Heart right ventricle (tissue), 16 donors: ENCODE measurements around the gene MKS1. TPM values are rescaled to one million over a fixed set of nuclear protein-coding genes. Genes with fewer than 3 reads are reported as not detected.

Experiments
- ATAC-seq, 8 donors: fragments of 200-7000 bp; cut with Tn5 transposase; one replicate each; pipeline ENCODE4 v1.9.1; 2020; ENCODE audit warnings: mild to moderate bottlenecking in 8 of 8, moderate library complexity in 8 of 8, moderate number of reproducible peaks in 1 of 8
- DNase-seq, 2 donors: peaks; one replicate each; pipeline ENCODE4 v3.0.0-alpha.2; 2020
- H3K27ac ChIP-seq, 10 donors: fragments of 200-600 bp; sonication (generic) in 2 of 10; one replicate each; pipeline versions ENCODE4 v1.5.0 to v1.8.0; 2020 to 2022; ENCODE audit warnings: mild to moderate bottlenecking in 3 of 10
- H3K27me3 ChIP-seq, 7 donors: fragments of 200-600 bp; one replicate each; pipeline ENCODE4 v1.8.0; 2021 to 2022; ENCODE audit warnings: mild to moderate bottlenecking in 2 of 7
- H3K36me3 ChIP-seq, 9 donors: fragments of 200-600 bp; sonication (generic) in 1 of 9; one replicate each; pipeline versions ENCODE4 v1.5.0 to v1.8.0; 2020 to 2022; ENCODE audit warnings: mild to moderate bottlenecking in 2 of 9
- H3K4me1 ChIP-seq, 9 donors: fragments of 200-600 bp; sonication (generic) in 1 of 9; one replicate each; pipeline versions ENCODE4 v1.5.0 to v1.8.0; 2020 to 2022; ENCODE audit warnings: mild to moderate bottlenecking in 4 of 9
- H3K4me3 ChIP-seq, 10 donors: fragments of 200-600 bp; sonication (generic) in 2 of 10; one replicate each; pipeline versions ENCODE4 v1.5.0 to v1.8.0; 2020 to 2022; ENCODE audit warnings: mild to moderate bottlenecking in 7 of 10, moderate library complexity in 2 of 10
- H3K9me3 ChIP-seq, 11 donors: fragments of 200-600 bp in 10 of 11; sonication (generic) in 2 of 11; one replicate each; pipeline versions ENCODE4 v1.5.0 to v1.8.0; 2013 to 2022; ENCODE audit warnings: mild to moderate bottlenecking in 2 of 11, control low read depth in 1 of 11, moderate library complexity in 1 of 11
- CTCF ChIP-seq, 9 donors: fragments of 200-600 bp; sonication (generic) in 2 of 9; IDR thresholded peaks; one replicate each; pipeline versions ENCODE4 v1.5.0 to v1.8.0; 2021 to 2022; ENCODE audit warnings: antibody characterized with exemption in 9 of 9, mild to moderate bottlenecking in 5 of 9, moderate library complexity in 1 of 9
- WGBS, 2 donors: extraction: QIAGEN DNeasy Blood & Tissue Kit; methylation state at CpG; one replicate each; pipeline ENCODE4 v1.1.7; 2013; ENCODE audit warnings: inconsistent platforms in 1 of 2; 5-methylcytosine and 5-hydroxymethylcytosine counted together
- intact Hi-C, 10 donors: fragments of 100-400 bp; cut with DNase I; formaldehyde crosslinking; loops; one replicate each; pipeline versions ENCODE4 v1.11.1 to v1.14.2; 2022
- polyA plus RNA-seq, 2 donors: library from polyadenylated mRNA; stranded (reverse); fragments of 200-250 nt; gene quantifications; one replicate each; pipeline ENCODE4 v1.2.3, GENCODE V29; 2013
- total RNA-seq, 10 donors: library from RNA; stranded (reverse); fragmentation: NEBNext Ultra II Directional in 3 of 10; extraction: Animal tissue kit (Norgen Biotek cat#: 25700) in 3 of 10; gene quantifications; one replicate each; pipeline versions ENCODE4 v1.2.1 to v1.2.4, GENCODE V29; 2021 to 2023
- donor health status: Arrhythmogenic right ventricular cardiomyopathy.
- donor health status: ischemic (EF 13 %, LVEDD 7.1; RV severe dilation, severe dysfunction).
- donor health status: healthy with polysubstance abuse.
- donor health status: DM: no; HTN: yes; CAD: no.
- donor health status: DM: no; HTN: no; CAD: no.
- donor health status: ischemic (EF 25% LVEDD 6.9; RV normal size, moderate dysfunction).
- donor health status: ischemic (EF 25% LVEDD 5.7; RV mildly dilated, moderate dysfunction).
- donor health status: healthy.
- donor health status: DM: yes; HTN: yes; CAD: no.
- donor health status: Ischemic cardiomyopathy.
- donor health status: ischemic (EF 35%, LVEDD 5.7; RV mildly dilated, moderate dysfunction).
- donor health status: nonischemic (EF 11% LVEDD 7.7; RV severe dilation, severe dysfunction).
- donor health status: DM: yes; HTN: yes; CAD: no.
- donor health status: PGD.
- donor health status: ischemic (EF 29% LVEDD 5.4; RV normal size, mild dysfunction).
- donor health status: nonischemic (EF 23%, LVEDD 6.1; RV moderate dilation, normal function).

The MKS1 gene
- total and polyA plus RNA-seq, 12 donors: 5.3 to 12.9 (median 9.2) TPM

DNA sequence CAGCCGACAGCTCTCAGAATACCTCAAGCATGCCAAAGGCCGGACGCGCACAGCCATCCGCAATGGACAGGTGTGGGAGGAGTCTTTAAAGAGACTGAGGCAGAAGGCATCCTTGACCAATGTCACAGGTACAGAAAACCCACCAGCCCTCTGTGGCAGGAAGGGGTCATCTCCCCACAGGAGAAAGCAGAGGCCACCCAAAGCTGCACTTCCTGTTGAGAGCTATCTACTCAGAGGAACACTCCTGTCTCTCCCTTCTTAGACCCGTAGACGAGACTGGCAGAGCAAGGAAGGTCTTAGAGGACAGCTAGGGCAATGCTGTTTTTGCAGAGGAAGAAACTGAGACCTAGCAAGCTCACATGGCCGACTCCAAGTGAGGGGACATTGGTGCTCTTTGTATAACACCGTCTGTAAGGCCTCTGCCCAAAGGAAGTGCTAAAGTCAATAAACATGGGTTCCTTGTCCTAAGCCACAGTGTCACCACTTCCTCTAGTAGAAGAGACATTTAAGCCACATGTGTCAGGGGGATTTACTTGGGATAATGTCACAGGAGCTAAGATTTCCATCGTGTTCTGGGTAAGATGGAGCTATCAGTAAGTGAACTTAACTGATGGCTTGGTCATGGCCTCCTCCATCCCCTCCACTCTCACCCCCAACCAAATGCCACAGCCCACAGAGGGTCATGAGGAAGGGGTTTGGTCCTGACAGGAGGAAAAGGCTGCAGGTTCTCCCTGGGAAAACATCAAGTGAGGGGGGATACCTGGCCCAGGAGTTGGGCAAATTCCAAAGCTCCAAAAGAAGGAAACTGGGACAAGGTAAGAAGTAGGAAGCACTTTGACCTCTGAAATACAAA is 28.7 kb upstream of the MKS1 start:
- ATAC-seq (no peak), DNase-seq (no peak)
- 70 to 75% methylated on average over 10 of the region's 10 CpGs for WGBS, 2 donors
- Histone ChIP-seq H3K36me3 (no peaks in the 10 kb centered on the region), H3K9me3 (no peaks in the 10 kb centered on the region), H3K27ac (no peak overlapping the region), H3K27me3 (peaks cover 0 to 84% (median 62%) of the 10 kb centered on the region in 7 donors), H3K4me3 (no peak overlapping the region), H3K4me1 (peaks cover 0 to 11% (median 8%) of the 10 kb centered on the region in 9 donors)
- intact Hi-C loops: loop anchor here in 3 of 10 donors (5.0 to 10.0 kb wide), 3 partner anchors 197 to 755 kb away; no protein-coding TSS in a partner anchor
- no peak for TF ChIP-seq CTCF (IDR thresholded peaks at IDR 0.05)

DNA sequence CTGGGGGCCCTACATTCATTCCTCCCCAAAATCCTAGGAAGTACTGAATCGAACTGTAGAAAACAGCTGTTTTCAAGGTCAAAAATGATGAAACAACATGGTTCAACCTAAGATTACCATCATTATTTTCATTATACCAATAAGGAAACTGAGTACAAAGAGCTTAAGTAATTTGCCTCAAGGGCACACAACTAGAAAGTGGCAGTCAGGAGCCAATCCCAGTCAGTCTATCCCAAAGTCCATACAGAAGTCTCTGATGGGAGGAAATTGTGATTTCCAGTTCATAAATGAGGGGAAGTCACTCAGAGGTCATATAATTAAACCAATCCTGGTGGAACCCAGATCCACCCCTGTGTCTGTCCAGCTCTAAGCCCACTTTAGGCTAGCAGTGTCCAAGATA is 27.7 kb upstream of the MKS1 start:
- no peaks in the 10 kb centered on the region for H3K36me3 ChIP-seq
- no peaks in the 10 kb centered on the region for H3K9me3 ChIP-seq
- ATAC-seq: no peak
- intact Hi-C loops: loop anchor here in 3 of 10 donors (5.0 to 10.0 kb wide), 3 partner anchors 198 to 756 kb away; no protein-coding TSS in a partner anchor
- WGBS, 2 donors: 74 to 75% methylated on average over 1 of the region's 1 CpG
- H3K4me1 ChIP-seq: peaks cover 0 to 11% (median 8%) of the 10 kb centered on the region in 9 donors
- DNase-seq: no peak
- H3K4me3 ChIP-seq: no peak overlapping the region
- no peak overlapping the region for H3K27ac ChIP-seq
- TF ChIP-seq CTCF (IDR thresholded peaks at IDR 0.05): no peak
- H3K27me3 ChIP-seq: peaks cover 0 to 83% (median 64%) of the 10 kb centered on the region in 7 donors

DNA sequence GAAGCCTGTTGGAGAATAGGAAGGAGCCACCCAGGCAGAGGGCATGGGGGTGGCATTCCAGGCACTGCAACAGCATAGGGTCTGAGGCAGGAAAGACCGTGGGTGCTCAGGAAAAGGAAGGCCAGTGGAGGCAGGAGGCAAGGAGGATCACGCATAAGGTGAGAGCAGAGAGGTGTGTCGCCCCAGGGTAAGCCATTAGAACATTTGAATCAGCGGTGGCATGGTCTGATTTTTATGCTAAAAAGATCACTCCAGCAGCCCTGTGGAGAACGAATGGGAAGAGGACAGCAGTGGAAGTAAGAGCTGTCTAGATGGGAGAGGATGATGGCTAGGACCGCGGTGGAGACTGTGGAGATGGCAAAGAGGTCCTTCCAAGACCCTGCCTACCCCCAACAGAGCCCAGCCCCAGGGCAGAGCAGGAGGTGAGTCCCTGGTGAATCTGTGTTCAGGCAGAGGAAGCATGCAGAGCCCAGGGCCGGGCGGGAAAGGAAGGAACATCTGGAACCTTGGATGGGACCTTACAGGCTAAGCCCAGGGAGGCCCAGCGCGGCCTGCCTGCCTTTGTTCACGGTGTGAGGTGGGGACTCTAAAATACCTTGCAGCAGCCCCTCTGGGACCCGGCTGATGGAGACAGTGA is 27.2 kb upstream of the MKS1 start:
- intact Hi-C loops: loop anchor here in 3 of 10 donors (5.0 to 10.0 kb wide), 3 partner anchors 199 to 756 kb away; no protein-coding TSS in a partner anchor
- DNase-seq (no peak), ATAC-seq (no peak)
- WGBS, 2 donors: 77 to 78% methylated on average over 13 of the region's 13 CpGs
- H3K9me3 ChIP-seq: no peaks in the 10 kb centered on the region
- peaks cover 0 to 81% (median 65%) of the 10 kb centered on the region in 7 donors for H3K27me3 ChIP-seq
- H3K4me1 ChIP-seq: peaks cover 0 to 11% (median 8%) of the 10 kb centered on the region in 9 donors
- no peaks in the 10 kb centered on the region for H3K36me3 ChIP-seq
- TF ChIP-seq CTCF (IDR thresholded peaks at IDR 0.05): no peak
- H3K27ac ChIP-seq: no peak overlapping the region
- no peak overlapping the region for H3K4me3 ChIP-seq

DNA sequence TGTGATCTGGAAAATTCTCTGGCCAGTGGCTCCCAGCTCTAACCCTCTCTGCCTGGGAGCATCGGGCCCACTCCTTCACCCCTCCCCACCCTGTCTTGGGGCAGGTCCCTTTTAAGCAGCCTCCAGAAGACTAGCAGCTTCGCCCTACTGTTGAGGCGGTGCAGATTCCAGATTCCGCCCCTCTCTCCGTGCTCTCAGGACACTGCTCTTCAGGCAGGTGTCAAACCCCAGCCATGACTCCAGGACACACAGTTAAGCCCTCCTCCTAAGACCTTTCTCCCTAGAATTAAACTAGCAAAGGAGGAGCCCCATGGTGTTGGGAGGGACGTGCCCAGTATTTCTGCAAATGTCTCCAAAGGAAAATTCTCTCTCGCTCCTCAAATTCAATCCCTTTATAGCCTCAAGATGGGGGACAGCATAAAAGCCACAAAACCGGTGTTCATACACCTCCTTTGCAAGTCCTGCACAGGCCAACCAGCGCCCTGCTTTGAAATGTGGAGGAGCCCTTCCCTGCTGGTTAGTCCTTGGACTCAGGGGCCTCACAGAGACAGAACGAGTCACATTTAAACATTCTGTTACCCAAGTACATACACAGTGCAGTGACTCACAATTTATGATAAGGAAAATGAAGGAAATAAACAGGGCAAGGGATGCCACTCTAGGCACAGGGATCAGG is 26.5 kb upstream of the MKS1 start:
- ATAC-seq (no peak), DNase-seq (no peak)
- WGBS, 2 donors: 48 to 57% methylated on average over 10 of the region's 10 CpGs
- TF ChIP-seq CTCF (IDR thresholded peaks at IDR 0.05): no peak
- peaks cover 0 to 11% (median 8%) of the 10 kb centered on the region in 9 donors for H3K4me1 ChIP-seq
- no peak overlapping the region for H3K4me3 ChIP-seq
- H3K36me3 ChIP-seq: no peaks in the 10 kb centered on the region
- intact Hi-C loops: loop anchor here in 3 of 10 donors (5.0 to 10.0 kb wide), 3 partner anchors 199 to 757 kb away; no protein-coding TSS in a partner anchor
- H3K27ac ChIP-seq: no peak overlapping the region
- peaks cover 0 to 81% (median 64%) of the 10 kb centered on the region in 7 donors for H3K27me3 ChIP-seq
- H3K9me3 ChIP-seq: no peaks in the 10 kb centered on the region
